OCI-LY1 (cell line): Measurements from ENCODE around the gene SOX18.

ENCODE experiments used
- H2AFZ ChIP-seq: fragments of 200-600 bp; sonication (generic), shearing (Covaris generic); 2 replicates; pipeline ENCODE4 v1.6.0; 2014; ENCODE audit warnings: antibody characterized with exemption, mild to moderate bottlenecking, low read length
- H3F3A ChIP-seq: fragments of 200-600 bp; sonication (generic), shearing (Covaris generic); 2 replicates; pipeline ENCODE4 v1.6.0; 2014; ENCODE audit warnings: mild to moderate bottlenecking, antibody characterized with exemption, low read length, moderate library complexity; ENCODE audit not compliant: insufficient read depth
- H3K27ac ChIP-seq: fragments of 200-600 bp; sonication (generic); 2 replicates; pipeline ENCODE4 v1.5.1; 2014; ENCODE audit warnings: low read length, mixed run types, mild to moderate bottlenecking, low read depth; ENCODE audit not compliant: poor library complexity, severe bottlenecking
- H3K27me3 ChIP-seq: fragments of 200-600 bp; sonication (generic); 2 replicates; pipeline ENCODE4 v1.6.0; 2014; ENCODE audit warnings: antibody characterized with exemption, mild to moderate bottlenecking, low read length, moderate library complexity; ENCODE audit not compliant: insufficient read depth
- H3K36me3 ChIP-seq: fragments of 200-600 bp; sonication (generic); 2 replicates; pipeline ENCODE4 v1.6.1; 2014; ENCODE audit warnings: mild to moderate bottlenecking, antibody characterized with exemption, low read length, moderate library complexity, mixed read lengths; ENCODE audit not compliant: insufficient read depth
- H3K4me1 ChIP-seq: fragments of 200-600 bp; sonication (generic); 2 replicates; pipeline ENCODE4 v1.5.1; 2014; ENCODE audit warnings: mild to moderate bottlenecking, low read length, moderate library complexity; ENCODE audit not compliant: insufficient read depth, severe bottlenecking
- H3K4me2 ChIP-seq: fragments of 200-600 bp; sonication (generic), shearing (Covaris generic); 2 replicates; pipeline ENCODE4 v1.6.1; 2014; ENCODE audit warnings: low read length
- H3K4me3 ChIP-seq: fragments of 200-600 bp; sonication (generic); 2 replicates; pipeline ENCODE4 v1.5.1; 2014; ENCODE audit warnings: low read length, low read depth, mild to moderate bottlenecking, mixed read lengths; ENCODE audit not compliant: poor library complexity, severe bottlenecking
- H3K79me2 ChIP-seq: fragments of 200-600 bp; shearing (Covaris generic); 2 replicates; pipeline ENCODE4 v1.6.1; 2016; ENCODE audit warnings: mixed run types, low read length, mixed read lengths; ENCODE audit not compliant: insufficient read depth
- H3K9ac ChIP-seq: fragments of 200-600 bp; sonication (generic), shearing (Covaris generic); 2 replicates; pipeline ENCODE4 v1.6.1; 2014; ENCODE audit warnings: mild to moderate bottlenecking, low read length, mixed read lengths
- H3K9me2 ChIP-seq: fragments of 200-600 bp; sonication (generic), shearing (Covaris generic); 2 replicates; pipeline ENCODE4 v1.6.1; 2014; ENCODE audit warnings: low read depth, mild to moderate bottlenecking, low read length, mixed read lengths
- H3K9me3 ChIP-seq: fragments of 200-600 bp; shearing (Covaris generic); 2 replicates; pipeline ENCODE4 v1.6.1; 2014; ENCODE audit warnings: low read length, mixed read lengths
- H4K20me1 ChIP-seq: fragments of 200-600 bp; sonication (generic), shearing (Covaris generic); 2 replicates; pipeline ENCODE4 v1.6.0; 2016; ENCODE audit warnings: mild to moderate bottlenecking, low read length; ENCODE audit not compliant: insufficient read depth
- EZH2 ChIP-seq: fragments of 200-600 bp; sonication (generic), shearing (Covaris generic); IDR thresholded peaks from 2 replicates; pipeline ENCODE4 v1.8.0; 2017; ENCODE audit warnings: borderline replicate concordance, mixed run types, mild to moderate bottlenecking, antibody characterized with exemption, low read length, moderate library complexity, mixed read lengths
- TF ChIP-seq, protein P1 (sequence below): fragments of 200-600 bp; sonication (generic), shearing (Covaris generic); IDR thresholded peaks from 2 replicates; pipeline ENCODE4 v1.5.1; 2017; ENCODE audit warnings: mild to moderate bottlenecking, antibody characterized with exemption, low read length, moderate library complexity, mixed read lengths

Gene SOX18

DNA sequence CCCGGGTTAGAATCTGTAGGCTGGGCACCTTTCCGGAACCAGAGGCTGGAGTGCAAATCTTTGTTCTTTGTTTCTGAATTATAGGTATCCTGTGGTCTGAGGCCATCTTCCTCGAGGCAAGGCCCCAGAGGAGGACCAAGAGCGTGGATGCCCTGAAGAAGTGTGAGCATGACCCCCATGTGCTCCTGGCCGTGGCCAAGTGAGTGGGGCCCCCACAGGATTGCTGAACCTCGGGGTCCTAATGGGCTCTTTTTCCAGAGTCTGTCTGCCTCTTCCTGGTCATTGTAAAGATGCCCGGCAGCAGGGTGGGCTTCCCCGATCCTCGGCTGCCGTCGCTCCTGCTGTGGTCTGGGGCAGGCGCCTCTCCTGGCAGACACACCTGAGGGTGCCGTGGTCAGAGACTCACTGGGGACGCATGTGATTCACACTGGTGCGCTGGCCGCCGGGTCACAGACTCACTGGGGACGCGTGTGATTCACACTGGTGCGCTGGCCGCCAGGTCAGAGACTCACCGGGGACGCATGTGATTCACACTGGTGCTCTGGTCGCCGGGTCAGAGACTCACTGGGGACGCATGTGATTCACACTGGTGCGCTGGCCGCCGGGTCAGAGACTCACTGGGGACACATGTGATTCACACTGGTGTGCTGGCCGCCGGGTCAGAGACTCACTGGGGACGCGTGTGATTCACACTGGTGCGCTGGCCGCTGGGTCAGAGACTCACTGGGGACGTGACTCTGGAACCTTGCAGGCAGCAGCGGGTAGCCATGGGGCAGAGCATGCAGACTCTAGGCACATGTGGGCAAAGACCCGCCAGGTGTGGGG, 19.9 kb downstream of the SOX18 start:
- no peak overlapping the region for H3K4me2 ChIP-seq
- no peaks in the 10 kb centered on the region for H3K9me2 ChIP-seq
- no peaks in the 10 kb centered on the region for H4K20me1 ChIP-seq
- H3K79me2 ChIP-seq, result no peaks in the 10 kb centered on the region
- H3K9me3 ChIP-seq, result no peaks in the 10 kb centered on the region
- no peaks in the 10 kb centered on the region for H3F3A ChIP-seq
- no peak for TF ChIP-seq EZH2
- TF ChIP-seq, protein P1, sequence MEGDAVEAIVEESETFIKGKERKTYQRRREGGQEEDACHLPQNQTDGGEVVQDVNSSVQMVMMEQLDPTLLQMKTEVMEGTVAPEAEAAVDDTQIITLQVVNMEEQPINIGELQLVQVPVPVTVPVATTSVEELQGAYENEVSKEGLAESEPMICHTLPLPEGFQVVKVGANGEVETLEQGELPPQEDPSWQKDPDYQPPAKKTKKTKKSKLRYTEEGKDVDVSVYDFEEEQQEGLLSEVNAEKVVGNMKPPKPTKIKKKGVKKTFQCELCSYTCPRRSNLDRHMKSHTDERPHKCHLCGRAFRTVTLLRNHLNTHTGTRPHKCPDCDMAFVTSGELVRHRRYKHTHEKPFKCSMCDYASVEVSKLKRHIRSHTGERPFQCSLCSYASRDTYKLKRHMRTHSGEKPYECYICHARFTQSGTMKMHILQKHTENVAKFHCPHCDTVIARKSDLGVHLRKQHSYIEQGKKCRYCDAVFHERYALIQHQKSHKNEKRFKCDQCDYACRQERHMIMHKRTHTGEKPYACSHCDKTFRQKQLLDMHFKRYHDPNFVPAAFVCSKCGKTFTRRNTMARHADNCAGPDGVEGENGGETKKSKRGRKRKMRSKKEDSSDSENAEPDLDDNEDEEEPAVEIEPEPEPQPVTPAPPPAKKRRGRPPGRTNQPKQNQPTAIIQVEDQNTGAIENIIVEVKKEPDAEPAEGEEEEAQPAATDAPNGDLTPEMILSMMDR, result no peak
- peaks cover 55% of the 10 kb centered on the region for H3K36me3 ChIP-seq
- no peak overlapping the region for H2AFZ ChIP-seq
- no peaks in the 10 kb centered on the region for H3K4me1 ChIP-seq
- H3K27ac ChIP-seq, result no peak overlapping the region
- H3K4me3 ChIP-seq, result no peak overlapping the region
- no peak overlapping the region for H3K9ac ChIP-seq
- H3K27me3 ChIP-seq, result no peaks in the 10 kb centered on the region

DNA sequence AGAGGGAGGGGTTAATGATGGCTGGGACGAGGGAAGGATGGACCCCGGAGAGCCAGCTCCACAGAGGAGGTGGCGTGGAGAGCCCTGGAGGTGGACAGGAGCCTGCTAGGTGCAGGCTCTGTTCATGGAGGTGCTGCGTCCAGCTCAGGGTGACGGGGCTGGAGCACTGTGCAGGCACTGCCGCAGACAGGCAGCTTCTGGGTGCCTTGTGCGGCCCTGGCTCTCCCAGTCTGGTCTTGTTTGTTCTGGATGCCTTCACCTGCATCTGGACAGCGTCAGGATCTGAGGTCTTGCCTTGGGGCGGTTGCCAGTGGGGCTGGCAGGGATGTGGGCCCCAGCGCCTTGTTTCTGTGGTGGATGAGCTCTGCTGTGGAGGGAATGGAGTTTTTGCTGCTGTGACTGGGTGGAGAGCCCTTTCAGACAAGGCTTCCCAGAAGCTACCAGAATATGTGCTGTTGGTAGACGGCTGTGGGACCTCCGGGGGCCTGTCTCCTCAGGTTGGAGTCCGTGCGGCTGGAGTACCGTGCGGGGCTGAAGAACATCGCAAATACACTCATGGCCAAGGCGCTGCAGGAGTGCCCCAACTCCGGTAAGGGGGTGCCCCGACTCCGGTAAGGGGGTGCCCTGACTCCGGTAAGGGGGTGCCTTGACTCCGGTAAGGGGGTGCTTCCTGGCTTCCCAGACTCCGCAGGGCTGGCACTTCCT, 21.3 kb downstream of the SOX18 start:
- H3K36me3 ChIP-seq, result peaks cover 62% of the 10 kb centered on the region
- TF ChIP-seq, protein P1, result no peak
- TF ChIP-seq EZH2, result no peak
- no peaks in the 10 kb centered on the region for H3K4me1 ChIP-seq

DNA sequence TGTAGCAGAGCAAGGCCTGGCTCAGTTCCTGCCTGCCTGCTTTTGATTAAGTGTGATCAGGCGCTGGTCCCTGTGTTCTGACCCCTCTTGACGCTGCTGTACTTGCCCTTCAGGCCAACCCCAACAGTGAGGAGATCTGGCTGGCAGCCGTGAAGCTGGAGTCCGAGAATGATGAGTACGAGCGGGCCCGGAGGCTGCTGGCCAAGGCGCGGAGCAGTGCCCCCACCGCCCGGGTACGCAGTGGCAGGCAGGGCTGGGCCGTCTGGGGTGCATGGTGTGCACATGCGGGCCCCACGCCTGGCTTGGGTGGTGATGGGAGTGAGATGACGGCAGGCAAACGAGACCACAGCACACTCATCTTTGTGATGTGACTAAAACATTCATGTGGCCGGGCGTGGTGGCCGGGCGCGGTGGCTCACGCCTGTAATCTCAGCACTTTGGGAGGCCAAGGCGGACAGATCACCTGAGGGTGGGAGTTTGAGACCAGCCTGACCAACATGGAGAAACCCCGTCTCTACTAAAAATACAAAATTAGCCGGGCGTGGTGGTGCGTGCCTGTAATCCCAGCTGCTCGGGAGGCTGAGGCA, 23.5 kb downstream of the SOX18 start:
- H3K9ac ChIP-seq, result no peak overlapping the region
- no peaks in the 10 kb centered on the region for H3K9me2 ChIP-seq
- TF ChIP-seq, protein P1, result no peak
- no peak overlapping the region for H3K4me2 ChIP-seq
- H3K4me1 ChIP-seq, result no peaks in the 10 kb centered on the region
- no peaks in the 10 kb centered on the region for H3K79me2 ChIP-seq
- peaks cover 81% of the 10 kb centered on the region for H3K36me3 ChIP-seq
- H3F3A ChIP-seq, result no peaks in the 10 kb centered on the region
- no peaks in the 10 kb centered on the region for H3K27me3 ChIP-seq
- no peaks in the 10 kb centered on the region for H4K20me1 ChIP-seq
- no peaks in the 10 kb centered on the region for H3K9me3 ChIP-seq
- no peak overlapping the region for H3K27ac ChIP-seq
- H2AFZ ChIP-seq, result no peak overlapping the region
- H3K4me3 ChIP-seq, result no peak overlapping the region

More for the DNA sequence above, 21.3 kb downstream of the SOX18 start:
- H3K4me2 ChIP-seq, result no peak overlapping the region
- no peak overlapping the region for H3K9ac ChIP-seq
- H3K79me2 ChIP-seq, result no peaks in the 10 kb centered on the region
- H3K27ac ChIP-seq, result no peak overlapping the region
- no peaks in the 10 kb centered on the region for H3K9me2 ChIP-seq
- no peaks in the 10 kb centered on the region for H3K9me3 ChIP-seq
- H3F3A ChIP-seq, result no peaks in the 10 kb centered on the region
- H2AFZ ChIP-seq, result no peak overlapping the region
- H3K27me3 ChIP-seq, result no peaks in the 10 kb centered on the region
- H4K20me1 ChIP-seq, result no peaks in the 10 kb centered on the region
- H3K4me3 ChIP-seq, result no peak overlapping the region
